Suprapubic skin (tissue), 4 donors: Measurements from ENCODE around the gene BFSP1. TPM values are rescaled to one million over a fixed set of nuclear protein-coding genes. Genes with fewer than 3 reads are reported as not detected.

Experiments
- DNase-seq, 2 donors: peaks; one replicate each; pipeline ENCODE4 v3.0.0-alpha.2; 2019; ENCODE audit warnings: low spot score in 2 of 2
- H3K27ac ChIP-seq: fragments of 200-600 bp; sonication (generic); one replicate; pipeline ENCODE4 v1.5.1; 2019
- H3K27me3 ChIP-seq: fragments of 200-600 bp; sonication (generic); one replicate; pipeline ENCODE4 v1.5.1; 2019
- H3K36me3 ChIP-seq: fragments of 200-600 bp; sonication (generic); one replicate; pipeline ENCODE4 v1.5.1; 2019
- H3K4me1 ChIP-seq: fragments of 200-600 bp; sonication (generic); one replicate; pipeline ENCODE4 v1.5.1; 2019
- H3K4me3 ChIP-seq: fragments of 200-600 bp; sonication (generic); one replicate; pipeline ENCODE4 v1.5.1; 2019; ENCODE audit warnings: mild to moderate bottlenecking
- H3K9me3 ChIP-seq: fragments of 200-600 bp; sonication (generic); one replicate; pipeline ENCODE4 v1.5.1; 2019
- EP300 ChIP-seq: sonication (generic); formaldehyde crosslinking; IDR thresholded peaks from one replicate; pipeline ENCODE4 v1.6.1; 2017; ENCODE audit warnings: antibody characterized with exemption
- POLR2A ChIP-seq, 2 donors: fragments of 450-650 bp; IDR thresholded peaks; one replicate each; pipeline ENCODE4 v1.6.1; 2017; ENCODE audit warnings: antibody characterized with exemption in 2 of 2, mild to moderate bottlenecking in 2 of 2, moderate library complexity in 2 of 2
- POLR2AphosphoS5 ChIP-seq, 3 donors: sonication (generic); formaldehyde crosslinking; IDR thresholded peaks; one replicate each; pipeline ENCODE4 v1.6.1; 2017; ENCODE audit warnings: antibody characterized with exemption in 3 of 3
- WGBS: methylation state at CpG from one replicate; pipeline ENCODE4 v1.1.5; 2018; 5-methylcytosine and 5-hydroxymethylcytosine counted together
- total RNA-seq, 4 donors: library from RNA; depleted of rRNA; stranded (reverse); fragments of >200 nt; gene quantifications; one replicate each; pipeline ENCODE4 v1.1.0, GENCODE V29; 2016
- TF ChIP-seq, protein P1 (sequence below), 2 donors: fragments of 200-600 bp in 1 of 2; fragments of 450-650 bp in 1 of 2; sonication (generic) in 1 of 2; IDR thresholded peaks; one replicate each; pipeline ENCODE4 v1.5.1; 2016 to 2019; ENCODE audit warnings: antibody characterized with exemption in 2 of 2, mild to moderate bottlenecking in 1 of 2, moderate library complexity in 1 of 2

Gene BFSP1
- total RNA-seq, 4 donors from 2014 or later = 0.85 to 1.7 (median 1.4) TPM

DNA sequence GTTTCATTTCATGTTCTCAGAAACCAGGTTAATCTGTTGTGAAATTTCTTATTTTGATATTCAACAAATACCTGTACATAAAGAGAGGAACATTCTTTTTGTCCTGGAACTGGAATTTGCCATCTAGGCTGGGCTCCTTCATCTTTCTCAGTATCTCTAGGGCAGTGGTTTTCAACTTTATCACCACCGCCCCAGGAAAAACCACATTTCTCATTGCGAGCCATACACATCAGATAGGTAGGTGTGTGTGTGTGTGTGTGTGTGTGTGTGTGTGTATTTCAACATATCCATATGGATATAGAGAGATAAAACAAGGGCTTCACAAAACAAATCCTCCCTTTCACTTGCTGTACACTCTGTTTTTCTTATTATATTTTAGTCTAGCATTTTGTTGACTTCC is 24.1 kb downstream of the BFSP1 start:
- H3K9me3 ChIP-seq = no peaks in the 10 kb centered on the region
- no peak overlapping the region for H3K27ac ChIP-seq
- TF ChIP-seq EP300 = no peak
- no peak for TF ChIP-seq POLR2AphosphoS5 (IDR thresholded peaks at IDR 0.05)
- TF ChIP-seq, protein P1, sequence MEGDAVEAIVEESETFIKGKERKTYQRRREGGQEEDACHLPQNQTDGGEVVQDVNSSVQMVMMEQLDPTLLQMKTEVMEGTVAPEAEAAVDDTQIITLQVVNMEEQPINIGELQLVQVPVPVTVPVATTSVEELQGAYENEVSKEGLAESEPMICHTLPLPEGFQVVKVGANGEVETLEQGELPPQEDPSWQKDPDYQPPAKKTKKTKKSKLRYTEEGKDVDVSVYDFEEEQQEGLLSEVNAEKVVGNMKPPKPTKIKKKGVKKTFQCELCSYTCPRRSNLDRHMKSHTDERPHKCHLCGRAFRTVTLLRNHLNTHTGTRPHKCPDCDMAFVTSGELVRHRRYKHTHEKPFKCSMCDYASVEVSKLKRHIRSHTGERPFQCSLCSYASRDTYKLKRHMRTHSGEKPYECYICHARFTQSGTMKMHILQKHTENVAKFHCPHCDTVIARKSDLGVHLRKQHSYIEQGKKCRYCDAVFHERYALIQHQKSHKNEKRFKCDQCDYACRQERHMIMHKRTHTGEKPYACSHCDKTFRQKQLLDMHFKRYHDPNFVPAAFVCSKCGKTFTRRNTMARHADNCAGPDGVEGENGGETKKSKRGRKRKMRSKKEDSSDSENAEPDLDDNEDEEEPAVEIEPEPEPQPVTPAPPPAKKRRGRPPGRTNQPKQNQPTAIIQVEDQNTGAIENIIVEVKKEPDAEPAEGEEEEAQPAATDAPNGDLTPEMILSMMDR (IDR thresholded peaks at IDR 0.05) = no peak
- TF ChIP-seq POLR2A (IDR thresholded peaks at IDR 0.05) = no peak
- H3K27me3 ChIP-seq = no peaks in the 10 kb centered on the region
- H3K4me3 ChIP-seq = no peak overlapping the region
- 76% methylated on average over 2 of the region's 2 CpGs for WGBS
- H3K36me3 ChIP-seq = no peaks in the 10 kb centered on the region
- H3K4me1 ChIP-seq = peaks cover 17% of the 10 kb centered on the region
- no peak for DNase-seq

DNA sequence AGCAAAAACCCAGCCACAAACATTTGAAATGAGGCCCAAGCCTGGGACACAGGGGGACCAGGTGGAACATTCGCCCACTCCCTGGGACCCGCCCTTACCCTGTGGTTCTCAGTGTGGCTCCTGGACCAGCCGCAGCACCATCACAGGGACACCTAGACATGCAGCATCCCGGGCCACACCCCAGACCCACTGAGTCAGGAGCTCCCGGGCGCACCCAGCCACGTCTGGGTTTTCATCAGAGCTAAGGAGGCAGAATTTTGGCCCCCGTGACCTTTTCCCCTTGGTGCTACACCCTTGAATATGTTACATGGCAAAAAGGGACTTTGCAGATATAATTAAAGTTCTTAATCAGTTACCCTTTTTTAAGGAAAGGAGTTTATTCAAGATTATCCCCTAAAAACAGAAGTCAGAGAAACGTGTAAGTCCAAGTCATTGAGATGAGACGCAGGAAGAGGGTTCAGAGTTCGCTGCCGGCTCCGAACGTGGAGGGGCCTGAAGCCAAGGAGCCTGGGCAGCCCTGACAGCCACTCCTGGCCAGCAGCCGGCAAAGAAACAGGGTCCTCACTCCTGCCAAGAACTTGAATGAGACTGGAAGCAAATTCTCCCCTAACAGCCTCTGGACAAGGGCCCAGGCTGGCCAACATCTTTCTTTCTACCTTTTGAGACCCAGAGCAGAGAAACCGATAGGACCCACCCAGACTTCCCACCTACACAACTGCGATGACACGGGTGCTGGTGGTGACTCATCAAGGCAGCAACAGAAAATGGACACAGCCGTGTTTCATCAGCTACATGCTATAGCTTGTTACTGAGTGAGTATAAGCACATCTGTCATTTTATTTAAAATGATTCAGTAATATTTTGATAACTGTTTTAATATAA is 25.3 kb downstream of the BFSP1 start:
- Histone ChIP-seq H3K4me3 (peak overlapping the region; percentile 53), H3K9me3 (no peaks in the 10 kb centered on the region), H3K4me1 (peaks cover 17% of the 10 kb centered on the region), H3K27ac (no peak overlapping the region), H3K27me3 (no peaks in the 10 kb centered on the region), H3K36me3 (no peaks in the 10 kb centered on the region)
- TF ChIP-seq EP300 = no peak
- no peak for TF ChIP-seq POLR2AphosphoS5 (IDR thresholded peaks at IDR 0.05)
- TF ChIP-seq, protein P1 (IDR thresholded peaks at IDR 0.05) = no peak
- TF ChIP-seq POLR2A (IDR thresholded peaks at IDR 0.05) = no peak
- DNase-seq = peak in 1 of 2 donors; percentile 78
- WGBS = 59% methylated on average over 18 of the region's 19 CpGs

GRCh38 chr20:17504898-17505635 is 26.1 kb downstream of the BFSP1 start:
- Histone ChIP-seq H3K36me3 (no peaks in the 10 kb centered on the region), H3K9me3 (no peaks in the 10 kb centered on the region), H3K27me3 (no peaks in the 10 kb centered on the region), H3K4me3 (peak overlapping the region; percentile 53), H3K27ac (no peak overlapping the region), H3K4me1 (peaks cover 17% of the 10 kb centered on the region)
- peak; percentile 78 to 83 for DNase-seq
- WGBS = under 1% methylated on average over 29 of the region's 30 CpGs
- TF ChIP-seq, protein P1 (IDR thresholded peaks at IDR 0.05) = peak; percentile 50 to 61
- TF ChIP-seq POLR2AphosphoS5 (IDR thresholded peaks at IDR 0.05) (no peak), EP300 (no peak)

DNA sequence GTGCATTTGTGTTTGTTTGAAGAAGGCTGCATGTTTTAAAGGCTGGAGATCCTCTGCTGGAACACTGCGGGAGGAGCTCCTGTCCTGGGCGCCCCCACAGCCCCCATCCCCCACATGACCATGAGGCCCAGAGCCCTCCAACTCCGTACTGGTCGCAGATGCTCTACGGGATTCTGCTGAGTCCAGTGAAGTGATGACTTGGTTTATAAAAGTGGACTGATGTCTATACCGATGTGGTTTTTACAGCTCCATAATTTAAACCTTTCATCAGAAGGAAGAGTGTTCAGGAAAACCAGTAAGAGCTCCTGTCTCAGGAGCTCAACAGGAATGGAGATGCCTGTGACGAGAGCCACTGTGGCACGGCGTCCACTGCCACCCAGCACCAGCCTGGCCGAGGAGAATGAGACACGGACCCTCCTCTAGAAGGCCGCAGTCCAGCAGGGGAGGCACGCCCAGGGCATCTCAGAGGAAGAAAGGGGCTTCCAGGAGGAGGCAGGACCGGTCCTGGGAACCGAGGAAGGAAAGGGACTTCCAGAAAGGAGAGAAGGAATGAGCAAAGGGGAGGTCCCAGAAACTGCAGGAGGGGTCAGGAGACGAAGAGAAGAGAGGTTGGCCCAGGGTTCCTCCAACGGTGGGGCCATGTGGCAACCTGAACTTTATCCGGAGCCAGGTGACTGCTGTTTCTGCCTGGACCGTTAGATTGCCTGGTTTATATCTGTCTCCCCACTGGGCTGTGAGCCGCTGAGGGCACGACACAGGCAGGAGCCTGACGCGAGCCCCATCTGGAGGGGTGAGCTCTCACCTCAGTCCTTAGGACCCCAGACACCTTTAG is 26.9 kb downstream of the BFSP1 start:
- Histone ChIP-seq H3K4me3 (peak overlapping the region; percentile 53), H3K4me1 (peaks cover 17% of the 10 kb centered on the region), H3K27me3 (no peaks in the 10 kb centered on the region), H3K9me3 (no peaks in the 10 kb centered on the region), H3K36me3 (no peaks in the 10 kb centered on the region), H3K27ac (no peak overlapping the region)
- DNase-seq = peak in 1 of 2 donors; percentile 72
- TF ChIP-seq POLR2A (IDR thresholded peaks at IDR 0.05) (no peak), POLR2AphosphoS5 (IDR thresholded peaks at IDR 0.05) (no peak), EP300 (no peak)
- TF ChIP-seq, protein P1 (IDR thresholded peaks at IDR 0.05) = no peak
- 44% methylated on average over 23 of the region's 23 CpGs for WGBS
